Ectodermal cell (in vitro differentiated cells): ENCODE data around the gene KCTD15.
A peak's percentile ranks its signal among the peaks of the same experiment; 100 is the strongest.

ENCODE experiments used
- H3K27ac ChIP-seq: 2 replicates; pipeline ENCODE4 v1.7.0; 2013; ENCODE audit warnings: mild to moderate bottlenecking, low read depth, low read length; ENCODE audit not compliant: insufficient read depth, poor library complexity, severe bottlenecking
- H3K27me3 ChIP-seq: 2 replicates; pipeline ENCODE4 v1.7.0; 2013; ENCODE audit warnings: mild to moderate bottlenecking, low read length; ENCODE audit not compliant: insufficient read depth, control insufficient read depth, poor library complexity, severe bottlenecking
- H3K36me3 ChIP-seq: one replicate; pipeline ENCODE4 v1.7.0; 2013; ENCODE audit warnings: low read length; ENCODE audit not compliant: control insufficient read depth, insufficient read depth
- H3K4me1 ChIP-seq: one replicate; pipeline ENCODE4 v1.7.0; 2013; ENCODE audit warnings: low read length; ENCODE audit not compliant: control insufficient read depth, insufficient read depth
- H3K4me3 ChIP-seq: 2 replicates; pipeline ENCODE4 v1.7.0; 2013; ENCODE audit warnings: low read depth, low read length, control low read depth; ENCODE audit not compliant: insufficient read depth
- H3K9me3 ChIP-seq: 2 replicates; pipeline ENCODE4 v1.7.0; 2013; ENCODE audit warnings: mild to moderate bottlenecking, low read length, moderate library complexity; ENCODE audit not compliant: control insufficient read depth
- WGBS, 2 experiments: methylation state at CpG; one replicate each; pipeline ENCODE4 v1.1.7; 2013; ENCODE audit warnings: missing lambda C conversion rate in 2 of 2; 5-methylcytosine and 5-hydroxymethylcytosine counted together

KCTD15 gene

DNA sequence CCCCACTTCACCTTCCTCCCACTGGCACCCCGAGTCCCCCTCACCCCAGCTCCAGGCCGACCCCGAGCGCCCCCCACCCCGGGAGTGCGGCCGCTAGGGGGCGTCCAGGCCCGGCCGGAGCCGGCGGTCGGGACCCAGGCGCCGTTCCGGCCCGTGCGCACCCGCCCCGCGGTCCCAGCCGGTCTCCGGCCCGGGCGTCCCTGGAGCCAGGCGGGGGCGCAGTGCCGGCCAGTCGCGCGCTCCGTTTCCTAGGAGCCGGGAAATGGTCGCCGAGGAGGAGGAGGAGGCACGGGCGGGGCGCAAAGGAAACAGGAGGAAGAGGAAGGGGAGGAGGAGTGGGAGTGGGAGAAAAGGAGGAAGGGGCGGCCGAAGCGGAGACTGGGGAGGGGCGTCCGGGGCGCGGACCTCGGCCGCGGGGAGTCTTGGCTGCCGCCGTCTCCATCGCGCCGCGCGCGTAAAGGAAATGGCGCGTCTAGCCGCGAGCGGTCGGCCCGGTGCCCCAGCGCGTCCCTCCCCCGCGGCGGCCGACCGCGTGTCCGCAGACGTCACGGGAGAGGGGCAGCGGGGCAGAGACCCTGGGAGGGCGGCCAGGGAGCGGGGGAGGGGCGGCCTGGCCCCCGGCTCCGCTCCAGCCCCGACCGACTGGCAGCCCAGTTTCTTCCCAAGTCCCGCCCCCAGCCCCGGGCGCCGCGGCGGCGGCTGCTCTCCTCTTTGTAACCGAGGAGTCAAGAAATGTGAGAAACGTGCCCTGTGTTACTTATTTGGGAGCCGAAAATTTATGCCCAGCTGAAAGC, 1.1 kb upstream of the KCTD15 start:
- H3K27ac ChIP-seq = peak overlapping the region; percentile 98
- peaks cover 17% of the 10 kb centered on the region for H3K4me1 ChIP-seq
- no peaks in the 10 kb centered on the region for H3K9me3 ChIP-seq
- WGBS, 2 experiments = 0 to 1% methylated on average over 92 of the region's 92 CpGs
- H3K4me3 ChIP-seq = peak overlapping the region; percentile 88
- no peaks in the 10 kb centered on the region for H3K36me3 ChIP-seq
- no peaks in the 10 kb centered on the region for H3K27me3 ChIP-seq

DNA sequence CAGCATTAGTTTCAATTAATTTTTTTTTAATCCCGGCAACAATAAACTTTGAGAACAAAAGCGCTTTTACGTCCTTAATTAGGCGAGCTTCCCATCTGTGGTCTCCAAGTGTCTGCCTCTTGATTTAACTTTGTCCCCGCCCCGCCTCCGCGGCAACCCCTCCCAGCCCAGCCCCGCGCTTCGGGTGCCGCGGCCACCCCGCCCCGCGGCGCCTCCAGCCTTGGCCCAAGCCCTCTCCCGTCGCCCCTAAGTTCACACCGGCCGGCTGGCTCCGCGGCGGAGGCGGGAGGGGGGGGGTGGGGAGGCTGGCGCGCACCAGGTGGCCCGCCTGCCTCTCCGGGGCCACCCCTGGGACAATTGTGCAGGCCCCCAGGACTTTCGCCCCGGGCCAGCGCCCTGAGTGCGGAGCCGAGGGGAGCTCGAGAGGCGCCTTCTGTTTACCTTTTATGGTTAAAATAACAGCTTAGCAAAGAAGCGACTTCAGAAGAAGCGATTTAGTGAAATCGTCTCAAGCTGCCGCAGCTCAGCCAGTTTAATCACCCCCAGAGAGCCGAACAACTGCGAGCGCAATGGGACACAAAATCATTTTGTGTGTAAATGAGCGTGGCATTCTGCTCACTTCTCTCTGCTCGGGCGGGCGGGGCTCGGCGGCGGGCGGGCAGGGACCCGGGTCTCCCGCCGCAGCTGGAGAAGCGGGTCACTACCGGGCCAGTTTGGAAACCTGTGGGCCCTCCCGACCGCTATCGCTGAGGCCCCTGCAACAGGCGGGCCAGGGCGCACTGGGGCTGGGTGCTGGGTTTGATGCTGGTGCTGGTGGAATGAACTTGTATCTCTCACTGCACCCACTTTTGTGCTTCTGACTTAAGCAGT, 1.4 kb downstream of the KCTD15 start:
- Histone ChIP-seq H3K4me3 (peak overlapping the region; percentile 88), H3K9me3 (no peaks in the 10 kb centered on the region), H3K36me3 (peaks cover 15% of the 10 kb centered on the region), H3K27me3 (no peaks in the 10 kb centered on the region), H3K4me1 (peaks cover 17% of the 10 kb centered on the region), H3K27ac (peak overlapping the region; percentile 79)
- WGBS, 2 experiments = 0% methylated on average over 49 to 61 of the region's 61 CpGs

- Histone ChIP-seq H3K9me3 (no peaks in the 10 kb centered on the region), H3K4me1 (peaks cover 17% of the 10 kb centered on the region), H3K27me3 (no peaks in the 10 kb centered on the region), H3K27ac (peak overlapping the region; percentile 66), H3K4me3 (peak overlapping the region; percentile 88), H3K36me3 (peaks cover 15% of the 10 kb centered on the region)
- 5 to 7% methylated on average over 12 of the region's 12 CpGs for WGBS, 2 experiments
These were observed 2.0 kb downstream of the KCTD15 start for GRCh38 chr19:33798681-33799111.

DNA sequence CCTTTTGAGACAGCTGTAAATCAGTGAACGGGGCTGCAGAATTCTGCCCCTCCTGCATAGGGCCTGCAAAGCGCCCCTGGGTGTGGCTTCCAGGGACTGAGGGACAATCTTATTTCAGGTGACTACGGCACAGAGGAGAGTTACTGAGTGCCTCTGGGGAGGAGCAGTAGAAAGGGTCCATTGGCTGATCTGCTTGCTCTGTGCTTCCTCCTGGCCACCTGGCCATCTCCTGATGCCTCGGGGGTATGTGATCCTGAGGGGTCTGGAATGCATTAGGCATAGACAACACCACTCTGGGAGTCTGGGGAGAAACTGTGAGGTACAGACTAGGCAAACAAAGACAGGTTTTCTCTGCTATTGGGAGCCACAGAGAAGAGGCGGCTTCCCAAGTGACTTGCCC, 2.8 kb downstream of the KCTD15 start:
- Histone ChIP-seq H3K4me1 (peaks cover 13% of the 10 kb centered on the region), H3K27ac (no peak overlapping the region), H3K9me3 (no peaks in the 10 kb centered on the region), H3K27me3 (no peaks in the 10 kb centered on the region), H3K36me3 (peaks cover 19% of the 10 kb centered on the region), H3K4me3 (no peak overlapping the region)
- WGBS, 2 experiments = 61 to 62% methylated on average over 5 of the region's 5 CpGs

DNA sequence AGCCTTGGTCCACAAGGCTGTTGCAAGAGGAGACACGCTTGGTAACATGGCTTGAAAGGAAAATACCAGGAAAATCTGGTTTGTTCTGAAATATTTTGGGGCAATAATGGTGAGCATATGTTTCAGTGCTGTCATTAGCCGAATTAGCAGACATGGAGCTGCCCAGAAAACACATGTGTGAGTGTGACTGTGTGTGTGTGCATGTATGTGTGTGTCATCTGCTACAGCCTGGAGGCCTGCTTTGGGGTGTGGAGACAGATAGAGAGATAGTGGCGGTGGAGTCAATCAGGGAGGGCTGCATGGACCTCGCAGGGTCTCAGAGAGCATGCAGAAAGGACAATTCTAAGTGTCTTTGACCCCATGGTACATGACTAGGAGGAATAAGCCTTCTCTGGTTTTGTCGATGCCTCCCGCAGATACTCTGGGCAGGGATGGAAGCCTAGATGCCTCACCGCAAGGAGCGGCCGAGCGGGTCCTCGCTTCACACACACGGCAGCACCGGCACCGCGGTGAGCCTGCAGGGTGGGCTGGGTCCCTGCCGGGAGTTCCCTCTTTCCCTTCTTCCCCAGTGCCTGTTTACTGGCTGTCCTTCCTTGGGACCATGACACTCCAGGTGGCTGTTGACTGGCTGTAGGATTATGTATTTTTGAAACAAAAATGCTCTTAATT, 3.5 kb downstream of the KCTD15 start:
- Histone ChIP-seq H3K9me3 (no peaks in the 10 kb centered on the region), H3K4me3 (no peak overlapping the region), H3K27ac (no peak overlapping the region), H3K36me3 (peaks cover 25% of the 10 kb centered on the region), H3K27me3 (no peaks in the 10 kb centered on the region), H3K4me1 (peaks cover 9% of the 10 kb centered on the region)
- WGBS, 2 experiments = 92 to 94% methylated on average over 16 of the region's 16 CpGs

DNA sequence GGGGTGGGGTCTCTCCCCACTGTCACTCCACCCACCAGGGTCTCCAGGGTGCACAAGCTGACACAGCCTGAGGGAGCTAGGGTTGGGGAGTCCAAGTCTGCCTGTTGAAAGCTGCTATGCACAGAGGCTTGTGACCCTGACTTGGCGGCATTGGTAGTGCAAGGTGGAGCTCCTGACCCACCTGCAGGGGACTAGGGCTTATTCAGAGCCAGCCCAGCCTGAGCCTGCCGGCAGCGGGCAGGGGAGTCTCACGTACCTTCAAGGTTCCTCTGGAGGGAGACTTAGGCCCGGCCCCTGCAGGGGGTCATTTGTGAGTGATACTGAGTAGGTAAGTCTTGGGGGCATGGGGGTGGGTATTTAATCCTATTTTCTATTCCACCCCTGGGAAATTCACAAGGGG, 4.7 kb downstream of the KCTD15 start:
- no peak overlapping the region for H3K4me3 ChIP-seq
- peaks cover 32% of the 10 kb centered on the region for H3K36me3 ChIP-seq
- no peaks in the 10 kb centered on the region for H3K9me3 ChIP-seq
- no peak overlapping the region for H3K27ac ChIP-seq
- peaks cover 9% of the 10 kb centered on the region for H3K4me1 ChIP-seq
- H3K27me3 ChIP-seq = no peaks in the 10 kb centered on the region
- WGBS, 2 experiments = 85 to 91% methylated on average over 5 of the region's 5 CpGs

DNA sequence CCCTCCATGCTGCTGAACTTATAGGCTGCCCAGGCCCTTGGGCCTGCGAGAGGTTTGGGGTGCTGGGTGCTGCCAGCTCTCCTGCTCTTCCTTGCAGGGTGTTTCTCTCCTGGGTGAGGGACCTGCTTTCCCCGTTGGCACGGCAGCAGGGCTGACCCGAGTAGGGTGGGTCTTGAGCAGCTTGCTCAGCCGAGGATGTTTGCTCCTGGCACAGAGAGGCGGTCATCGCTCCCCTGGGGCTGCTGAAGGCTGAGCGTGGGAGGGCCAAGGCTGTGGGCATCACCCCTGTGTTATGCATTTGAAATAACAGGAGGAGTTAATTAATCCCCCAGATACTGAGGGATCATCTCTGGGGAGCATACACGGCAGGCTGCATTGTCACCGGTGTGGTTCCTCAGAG, 5.3 kb downstream of the KCTD15 start:
- Histone ChIP-seq H3K4me3 (no peak overlapping the region), H3K27ac (no peak overlapping the region), H3K4me1 (peaks cover 9% of the 10 kb centered on the region), H3K36me3 (peaks cover 32% of the 10 kb centered on the region), H3K9me3 (no peaks in the 10 kb centered on the region), H3K27me3 (no peaks in the 10 kb centered on the region)
- 92 to 95% methylated on average over 10 of the region's 10 CpGs for WGBS, 2 experiments

- no peaks in the 10 kb centered on the region for H3K9me3 ChIP-seq
- no peaks in the 10 kb centered on the region for H3K27me3 ChIP-seq
- WGBS, 2 experiments = 92 to 93% methylated on average over 1 of the region's 1 CpG
- H3K4me1 ChIP-seq = peaks cover 9% of the 10 kb centered on the region
- H3K36me3 ChIP-seq = peaks cover 34% of the 10 kb centered on the region
- no peak overlapping the region for H3K4me3 ChIP-seq
- H3K27ac ChIP-seq = no peak overlapping the region
These were observed 6.1 kb downstream of the KCTD15 start for GRCh38 chr19:33802801-33803200.

- Histone ChIP-seq H3K4me3 (no peak overlapping the region), H3K36me3 (peaks cover 40% of the 10 kb centered on the region), H3K27ac (no peak overlapping the region), H3K9me3 (no peaks in the 10 kb centered on the region), H3K4me1 (peaks cover 9% of the 10 kb centered on the region), H3K27me3 (no peaks in the 10 kb centered on the region)
- WGBS, 2 experiments = 94 to 96% methylated on average over 9 of the region's 9 CpGs
These were observed 6.7 kb downstream of the KCTD15 start for GRCh38 chr19:33803383-33803782.
